Prostate gland (tissue), 2 donors: ENCODE results near the gene SIRT3.

ENCODE experiments used
- POLR2A ChIP-seq: fragments of 450-650 bp; IDR thresholded peaks from one replicate; pipeline ENCODE4 v1.6.1; 2016; ENCODE audit warnings: antibody characterized with exemption, mild to moderate bottlenecking
- POLR2AphosphoS5 ChIP-seq: sonication (generic); formaldehyde crosslinking; IDR thresholded peaks from one replicate; pipeline ENCODE4 v1.6.1; 2017; ENCODE audit warnings: antibody characterized with exemption
- TF ChIP-seq, protein P1 (sequence below), 4 experiments: fragments of 200-600 bp in 2 of 4; fragments of 450-650 bp in 2 of 4; sonication (generic) in 2 of 4; IDR thresholded peaks; 1 replicate in 3 of 4; 2 replicates in 1 of 4; pipeline ENCODE4 v1.5.1; 2016 to 2019; ENCODE audit warnings: antibody characterized with exemption in 4 of 4, mild to moderate bottlenecking in 2 of 4, moderate library complexity in 2 of 4

DNA sequence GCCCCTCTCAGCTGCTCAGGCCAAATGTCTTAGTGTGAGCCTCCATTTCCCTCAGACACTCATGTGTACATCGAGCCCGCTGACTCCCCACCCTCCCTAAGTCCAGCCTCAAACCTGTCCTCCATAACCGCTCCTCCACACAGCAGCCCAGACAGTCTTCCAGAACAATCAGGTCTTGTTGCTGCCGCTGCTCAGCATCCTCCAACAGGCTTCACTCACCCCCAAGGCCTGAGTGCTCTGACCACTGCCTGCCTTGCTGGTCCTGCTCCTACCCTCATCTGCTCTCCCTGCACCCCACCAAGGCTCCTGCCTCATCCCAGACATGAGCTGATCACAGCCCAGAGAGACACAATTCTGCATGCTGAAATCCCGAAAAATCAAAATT, 17.7 kb upstream of the SIRT3 start:
- TF ChIP-seq, protein P1, sequence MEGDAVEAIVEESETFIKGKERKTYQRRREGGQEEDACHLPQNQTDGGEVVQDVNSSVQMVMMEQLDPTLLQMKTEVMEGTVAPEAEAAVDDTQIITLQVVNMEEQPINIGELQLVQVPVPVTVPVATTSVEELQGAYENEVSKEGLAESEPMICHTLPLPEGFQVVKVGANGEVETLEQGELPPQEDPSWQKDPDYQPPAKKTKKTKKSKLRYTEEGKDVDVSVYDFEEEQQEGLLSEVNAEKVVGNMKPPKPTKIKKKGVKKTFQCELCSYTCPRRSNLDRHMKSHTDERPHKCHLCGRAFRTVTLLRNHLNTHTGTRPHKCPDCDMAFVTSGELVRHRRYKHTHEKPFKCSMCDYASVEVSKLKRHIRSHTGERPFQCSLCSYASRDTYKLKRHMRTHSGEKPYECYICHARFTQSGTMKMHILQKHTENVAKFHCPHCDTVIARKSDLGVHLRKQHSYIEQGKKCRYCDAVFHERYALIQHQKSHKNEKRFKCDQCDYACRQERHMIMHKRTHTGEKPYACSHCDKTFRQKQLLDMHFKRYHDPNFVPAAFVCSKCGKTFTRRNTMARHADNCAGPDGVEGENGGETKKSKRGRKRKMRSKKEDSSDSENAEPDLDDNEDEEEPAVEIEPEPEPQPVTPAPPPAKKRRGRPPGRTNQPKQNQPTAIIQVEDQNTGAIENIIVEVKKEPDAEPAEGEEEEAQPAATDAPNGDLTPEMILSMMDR (IDR thresholded peaks at IDR 0.05) = no peak
- no peak for TF ChIP-seq POLR2AphosphoS5
- TF ChIP-seq POLR2A = no peak
